T-helper 2 cell treated with Interferon-gamma antibody and Interleukin-4, amounts not matched to agents 100 ng/mL and 5 ng/mL, for 36 hours (primary cell): Measurements from ENCODE around the gene FBXO38. TPM values are rescaled to one million over a fixed set of nuclear protein-coding genes. Genes with fewer than 3 reads are reported as not detected.
"Not testable (repeated sequence)": the region's sequence is repeated elsewhere in the genome, so short reads cannot be mapped to it uniquely, and the experiment has no call there.

Source experiments
- intact Hi-C: fragments of 100-400 bp; cut with micrococcal nuclease; formaldehyde crosslinking; loops from one replicate; pipeline ENCODE4 v1.15.1; 2023
- total RNA-seq: library from RNA; stranded (reverse); gene quantifications from 2 replicates; pipeline ENCODE4 v1.2.3, GENCODE V29; 2022

Gene FBXO38
- total RNA-seq, 1 donor from 2014 or later: 53.5 TPM

GRCh38 chr5:148426514-148426913 lies 42.8 kb downstream of the FBXO38 start:
- intact Hi-C loops: no loop called here

GRCh38 chr5:148427370-148428042 lies 43.7 kb downstream of the FBXO38 start:
- intact Hi-C loops: no loop called here

- intact Hi-C loops: no loop called here
Observed at GRCh38 chr5:148428848-148429247, 45.1 kb downstream of the FBXO38 start.

DNA sequence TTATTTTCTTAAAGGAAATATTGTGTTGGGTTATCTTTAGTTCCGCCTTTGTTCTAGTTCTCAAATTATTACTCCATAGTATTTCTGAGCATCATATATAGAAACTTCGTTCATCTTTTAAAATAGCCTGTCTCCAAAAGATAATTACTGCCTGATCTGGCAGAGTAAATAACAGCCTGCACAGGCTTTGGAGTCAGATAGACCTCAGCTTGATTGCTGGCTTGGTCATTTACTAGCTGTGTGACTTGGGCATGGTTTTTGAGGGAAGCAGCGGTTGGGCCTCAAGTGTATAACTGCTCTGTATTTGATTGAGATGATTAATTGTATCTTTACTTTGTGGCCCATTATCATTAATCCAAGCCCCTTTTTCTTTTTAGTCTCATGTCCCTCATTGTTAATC lies 50.1 kb downstream of the FBXO38 start:
- intact Hi-C loops: no loop called here

DNA sequence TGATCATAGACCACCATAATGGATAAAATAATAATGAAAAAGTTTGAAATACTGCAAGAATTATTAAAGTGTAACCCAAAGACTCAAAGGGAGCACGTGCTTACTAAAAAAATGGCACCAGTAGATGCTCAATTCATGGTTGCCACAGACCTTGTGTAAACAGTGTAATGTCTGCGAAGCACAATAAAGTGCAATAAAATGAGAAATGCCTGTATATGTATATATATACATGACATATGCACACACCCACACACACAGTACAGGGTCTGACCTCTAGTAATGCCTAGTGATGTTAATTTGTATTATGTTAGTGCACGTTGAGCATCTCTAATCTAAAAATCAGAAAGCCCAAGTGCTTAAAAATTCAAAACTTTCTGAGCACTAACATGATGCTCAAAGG lies 52.3 kb downstream of the FBXO38 start:
- intact Hi-C loops: no loop called here

DNA sequence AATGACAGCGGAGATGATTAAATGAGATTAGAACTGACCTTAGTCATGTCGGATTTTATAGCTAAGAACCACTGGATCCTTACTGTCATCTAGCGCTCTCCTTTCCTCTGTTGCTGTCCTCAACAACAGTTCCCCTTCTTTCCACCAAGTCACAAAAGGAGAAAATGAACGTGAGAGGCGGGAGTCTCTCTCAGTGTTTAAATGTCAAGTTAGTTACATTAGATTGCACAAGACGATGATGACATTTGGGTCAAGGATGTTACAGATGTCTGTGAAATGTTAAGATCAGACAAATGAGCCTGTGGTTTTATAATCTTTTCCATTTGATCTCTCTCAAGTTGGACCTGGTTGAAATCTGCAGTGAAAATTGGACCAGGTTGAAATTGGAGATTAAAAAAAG lies 53.5 kb downstream of the FBXO38 start:
- intact Hi-C loops: no loop called here

GRCh38 chr5:148438933-148439332 lies 55.2 kb downstream of the FBXO38 start:
- intact Hi-C loops: no loop called here

DNA sequence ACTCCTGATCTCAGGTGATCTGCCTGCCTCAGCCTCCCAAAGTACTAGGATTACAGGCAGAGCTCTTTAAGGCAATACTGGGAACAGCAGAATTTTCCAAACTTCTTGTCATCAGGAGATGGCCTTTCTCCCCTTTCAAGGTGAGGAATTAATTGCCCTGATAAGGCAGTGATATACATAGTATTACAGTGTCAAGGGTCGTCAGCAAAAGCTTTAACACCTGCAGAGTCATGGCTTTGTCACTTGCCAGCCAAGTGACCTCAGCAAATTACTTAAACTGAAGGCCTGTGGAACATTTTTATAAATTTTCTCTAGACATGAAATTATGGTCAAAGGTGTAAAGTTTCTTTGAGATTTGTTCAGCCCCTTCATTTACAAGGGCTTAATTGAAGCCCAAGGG lies 59.5 kb downstream of the FBXO38 start:
- intact Hi-C loops: loop anchor here (5.0 kb wide), 3 partner anchors 179 to 594 kb away; no protein-coding TSS in a partner anchor

- intact Hi-C loops: loop anchor here (1.0 to 5.0 kb wide), 6 partner anchors 178 to 671 kb away; no protein-coding TSS in a partner anchor
Observed at GRCh38 chr5:148443998-148444397, 60.2 kb downstream of the FBXO38 start.

DNA sequence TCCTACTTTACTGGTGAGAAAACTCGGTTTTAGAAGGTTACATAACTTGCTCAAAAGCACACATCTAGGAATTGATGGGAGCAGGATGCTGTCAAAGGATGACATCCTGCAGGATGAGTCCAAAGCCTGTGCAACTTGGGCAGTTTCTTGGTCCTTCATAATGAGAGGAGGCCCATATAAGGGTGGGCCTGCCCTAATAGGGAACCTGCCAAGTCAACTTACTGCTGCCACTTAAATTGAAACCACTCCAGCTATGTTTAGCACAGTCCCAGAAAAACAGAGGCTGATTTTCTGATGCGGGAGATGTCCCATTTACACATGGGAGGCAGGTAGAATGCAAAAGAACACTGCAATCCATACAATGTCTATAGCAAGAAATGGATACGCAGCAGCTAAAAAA lies 61.8 kb downstream of the FBXO38 start:
- intact Hi-C loops: loop anchor here (2.0 kb wide), 1 partner anchor 669 kb away; no protein-coding TSS in a partner anchor

GRCh38 chr5:148446611-148447010 lies 62.9 kb downstream of the FBXO38 start:
- intact Hi-C loops: no loop called here

DNA sequence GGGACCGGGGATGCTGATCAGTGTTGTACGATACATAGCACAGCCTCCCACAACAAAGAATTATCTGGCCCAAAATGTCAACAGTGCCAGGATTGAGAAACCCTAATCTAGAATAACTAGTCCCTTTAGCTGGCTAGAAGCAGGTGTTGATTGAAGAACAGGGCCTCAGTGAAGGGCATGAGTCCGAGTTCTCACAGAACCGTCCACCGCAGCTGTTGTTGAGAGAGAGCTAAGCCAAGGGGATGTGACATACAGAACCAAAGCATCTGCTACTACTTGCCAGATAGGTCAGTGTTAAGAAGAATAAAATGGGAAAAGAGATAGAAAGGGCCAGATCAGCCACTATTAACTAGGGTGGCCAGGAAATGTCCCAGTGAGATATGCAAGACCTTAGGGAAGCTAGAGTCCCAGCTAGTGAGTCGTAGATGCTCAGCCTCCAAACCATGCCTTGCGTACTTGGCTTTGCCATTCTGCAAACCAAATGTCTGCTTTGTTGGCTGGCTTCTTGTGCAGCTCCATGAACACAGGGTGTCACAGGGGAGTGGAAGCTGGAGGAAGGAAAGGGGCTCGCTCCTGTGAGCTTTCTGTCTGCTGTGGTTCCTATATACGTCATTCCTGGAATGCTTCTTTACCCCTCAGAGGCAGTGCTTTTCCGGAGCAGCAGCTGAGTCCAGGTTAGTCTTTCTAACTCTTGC lies 68.9 kb downstream of the FBXO38 start:
- intact Hi-C loops: no loop called here

DNA sequence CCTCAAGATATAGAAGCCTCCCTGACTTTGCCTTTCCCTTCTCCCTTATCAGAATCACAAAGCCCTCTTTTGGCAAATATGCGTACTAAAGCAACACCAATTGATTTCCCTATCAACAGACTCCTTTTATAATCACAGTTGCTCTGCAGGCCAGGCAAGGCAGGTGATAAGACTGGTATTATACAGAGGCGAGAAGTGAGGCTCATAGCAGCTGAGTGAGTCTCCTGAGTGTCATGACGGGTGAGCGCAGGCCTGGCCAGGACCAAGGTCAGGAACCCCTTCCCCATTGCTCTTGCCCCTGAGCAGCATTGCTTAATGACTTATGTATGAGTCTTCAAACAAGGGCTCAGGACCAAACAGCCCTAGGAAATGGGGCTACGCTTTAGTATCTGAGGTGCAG lies 70.8 kb downstream of the FBXO38 start:
- intact Hi-C loops: no loop called here

- intact Hi-C loops: no loop called here
Observed at GRCh38 chr5:148455185-148455584, 71.4 kb downstream of the FBXO38 start.

- intact Hi-C loops: no loop called here
Observed at GRCh38 chr5:148457183-148457620, 73.4 kb downstream of the FBXO38 start.

GRCh38 chr5:148458036-148458888 lies 74.5 kb downstream of the FBXO38 start:
- intact Hi-C loops: no loop called here

- intact Hi-C loops: no loop called here
Observed at GRCh38 chr5:148459669-148460068, 75.9 kb downstream of the FBXO38 start.

GRCh38 chr5:148465381-148466235 lies 81.8 kb downstream of the FBXO38 start:
- intact Hi-C loops: no loop called here

DNA sequence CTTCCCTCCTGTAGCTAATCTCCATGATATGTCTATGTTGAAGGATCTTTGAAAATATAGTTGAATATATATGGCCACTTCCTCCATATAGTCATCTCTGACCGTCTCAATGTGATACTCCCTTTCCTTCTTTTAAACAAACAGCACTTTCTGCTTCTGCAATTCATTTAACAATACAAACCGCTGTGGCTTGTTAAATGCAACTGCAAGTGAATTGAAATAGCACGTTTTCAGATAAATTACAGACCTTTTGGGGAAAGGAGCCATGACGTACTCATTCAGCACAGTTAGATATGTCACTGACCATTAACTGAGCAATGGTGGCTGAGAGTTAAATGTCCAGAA lies 82.5 kb downstream of the FBXO38 start:
- intact Hi-C loops: no loop called here

GRCh38 chr5:148467958-148468357 lies 84.2 kb downstream of the FBXO38 start:
- intact Hi-C loops: no loop called here

DNA sequence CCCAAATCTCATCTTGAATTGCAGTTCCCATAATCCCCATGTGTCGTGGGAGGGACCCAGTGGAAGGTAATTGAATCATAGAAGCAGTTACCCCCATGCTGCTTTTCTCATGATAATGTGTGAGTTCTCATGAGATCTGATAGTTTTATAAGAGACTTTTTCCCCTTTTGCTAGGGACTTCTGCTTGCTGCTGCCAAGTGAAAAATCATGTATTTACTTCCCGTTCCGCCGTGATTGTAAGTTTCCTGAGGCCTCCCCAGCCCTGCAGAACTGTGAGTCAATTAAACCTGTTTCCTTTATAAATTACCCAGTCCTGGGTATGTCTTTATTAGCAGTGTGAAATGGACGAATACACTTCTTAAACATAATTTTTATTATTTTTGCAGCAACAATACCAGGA lies 85.0 kb downstream of the FBXO38 start:
- intact Hi-C loops: not testable (repeated sequence)
